CD8-positive, alpha-beta memory T cell (primary cell): ENCODE measurements around the gene PALS2. TPM values are rescaled to one million over a fixed set of nuclear protein-coding genes. Genes with fewer than 3 reads are reported as not detected.

Source experiments
- CTCF ChIA-PET: fragments of 350-600 bp; sonication (Branson Sonifier 250); formaldehyde crosslinking; loops from one replicate; lab custom pipeline; 2021; ENCODE audit warnings: antibody characterized with exemption; lab: Charles Lee
- POLR2A ChIA-PET: fragments of 350-600 bp; sonication (Branson Sonifier 250); formaldehyde crosslinking; loops from one replicate; lab custom pipeline; 2021; ENCODE audit warnings: antibody characterized with exemption; lab: Charles Lee
- DNase-seq, 5 donors: peaks; one replicate each; pipeline versions ENCODE4 v3.0.0 to v3.0.0-alpha.2; 2020 to 2022; ENCODE audit warnings: mixed read lengths in 1 of 5
- H3K27ac ChIP-seq: one replicate; pipeline ENCODE4 v1.7.0; 2013; ENCODE audit warnings: low read depth, mild to moderate bottlenecking, low read length, moderate library complexity
- H3K27me3 ChIP-seq: 2 replicates; pipeline ENCODE4 v1.7.0; 2013; ENCODE audit warnings: low read length, mild to moderate bottlenecking; ENCODE audit not compliant: insufficient read depth, poor library complexity, severe bottlenecking
- H3K36me3 ChIP-seq: 2 replicates; pipeline ENCODE4 v1.7.0; 2013; ENCODE audit warnings: mild to moderate bottlenecking, low read length, moderate library complexity; ENCODE audit not compliant: insufficient read depth
- H3K4me1 ChIP-seq: 2 replicates; pipeline ENCODE4 v1.7.0; 2013; ENCODE audit warnings: mild to moderate bottlenecking, low read length, moderate library complexity; ENCODE audit not compliant: insufficient read depth
- H3K4me3 ChIP-seq: 2 replicates; pipeline ENCODE4 v1.7.0; 2013; ENCODE audit warnings: mild to moderate bottlenecking, low read length
- H3K9me3 ChIP-seq: 2 replicates; pipeline ENCODE4 v1.7.0; 2013; ENCODE audit warnings: mild to moderate bottlenecking, low read length
- H3K27ac Mint-ChIP-seq, 8 donors: one replicate each; pipeline ENCODE4 v1.8.0; 2020 to 2021; ENCODE audit warnings: mixed read lengths in 8 of 8, mild to moderate bottlenecking in 6 of 8, inconsistent platforms in 3 of 8, moderate library complexity in 3 of 8
- H3K27me3 Mint-ChIP-seq, 2 donors: one replicate each; pipeline ENCODE4 v1.8.0; 2020 to 2021; ENCODE audit warnings: mixed read lengths in 2 of 2, mild to moderate bottlenecking in 1 of 2, moderate library complexity in 1 of 2
- H3K36me3 Mint-ChIP-seq, 3 donors: one replicate each; pipeline ENCODE4 v1.8.0; 2020 to 2021; ENCODE audit warnings: mixed read lengths in 3 of 3, inconsistent platforms in 1 of 3, mild to moderate bottlenecking in 1 of 3
- H3K4me1 Mint-ChIP-seq, 3 donors: one replicate each; pipeline ENCODE4 v1.8.0; 2020 to 2021; ENCODE audit warnings: mixed read lengths in 3 of 3, inconsistent platforms in 1 of 3, mild to moderate bottlenecking in 1 of 3
- H3K4me3 Mint-ChIP-seq, 7 donors: one replicate each; pipeline ENCODE4 v1.8.0; 2020 to 2021; ENCODE audit warnings: mixed read lengths in 7 of 7, mild to moderate bottlenecking in 6 of 7, moderate library complexity in 4 of 7, inconsistent platforms in 2 of 7
- H3K9me3 Mint-ChIP-seq, 5 donors: one replicate each; pipeline ENCODE4 v1.8.0; 2020 to 2022; ENCODE audit warnings: mixed read lengths in 5 of 5, mild to moderate bottlenecking in 3 of 5, moderate library complexity in 2 of 5, inconsistent platforms in 1 of 5
- polyA plus RNA-seq: library from polyadenylated mRNA; unstranded; fragments of 300-500 nt; fragmentation: Illumina TruSeq; gene quantifications from one replicate; pipeline ENCODE4 v1.2.3, GENCODE V29; 2021
- total RNA-seq, 2 experiments: library from RNA; stranded (reverse); gene quantifications; one replicate each; pipeline ENCODE4 v1.2.3, GENCODE V29; 2021

Gene PALS2
- total and polyA plus RNA-seq, 3 experiments from 2014 or later: 14.8 to 38.2 (median 36.6) TPM

DNA sequence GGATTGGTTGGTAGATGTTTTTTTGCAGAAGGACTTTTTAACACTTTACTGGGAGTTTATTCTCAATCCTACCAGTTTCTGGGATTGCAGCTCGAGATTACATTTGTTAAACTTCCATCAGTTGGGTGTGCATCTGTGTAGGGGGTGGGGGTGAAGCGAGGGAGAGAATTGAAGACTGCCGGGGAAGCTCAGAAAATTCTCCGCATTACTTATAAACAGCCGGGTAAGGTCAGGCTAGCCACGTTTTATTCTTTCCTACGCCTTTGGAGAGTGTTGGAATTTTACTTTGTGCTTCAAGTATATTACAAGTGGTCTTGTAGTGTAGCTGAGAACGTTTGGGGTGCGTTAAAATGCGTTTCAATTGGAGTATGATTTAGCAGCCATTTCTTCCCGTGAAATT lies 1.1 kb downstream of the PALS2 start:
- no peaks in the 10 kb centered on the region for H3K27me3 Mint-ChIP-seq
- ChIA-PET CTCF (interaction anchor here (1.2 to 1.4 kb wide), 2 partner anchors 12 to 13 kb away, joined by 3 read pairs; no protein-coding TSS in a partner anchor), POLR2A (no interaction called here)
- H3K27ac ChIP-seq: peak overlapping the region; percentile 52
- H3K27me3 ChIP-seq: no peaks in the 10 kb centered on the region
- H3K4me1 ChIP-seq: peaks cover 34% of the 10 kb centered on the region
- peak overlapping the region; percentile 88 to 97 (median 95) for H3K4me3 Mint-ChIP-seq
- peak overlapping the region; percentile 80 for H3K4me3 ChIP-seq
- no peaks in the 10 kb centered on the region for H3K9me3 Mint-ChIP-seq
- H3K9me3 ChIP-seq: no peaks in the 10 kb centered on the region
- peaks cover 26 to 46% (median 44%) of the 10 kb centered on the region in 3 donors for H3K4me1 Mint-ChIP-seq
- peak overlapping the region; percentile 67 to 97 (median 88) for H3K27ac Mint-ChIP-seq
- DNase-seq: no peak
- peaks cover 0 to 7% (median 0%) of the 10 kb centered on the region in 3 donors for H3K36me3 Mint-ChIP-seq
- H3K36me3 ChIP-seq: no peaks in the 10 kb centered on the region

DNA sequence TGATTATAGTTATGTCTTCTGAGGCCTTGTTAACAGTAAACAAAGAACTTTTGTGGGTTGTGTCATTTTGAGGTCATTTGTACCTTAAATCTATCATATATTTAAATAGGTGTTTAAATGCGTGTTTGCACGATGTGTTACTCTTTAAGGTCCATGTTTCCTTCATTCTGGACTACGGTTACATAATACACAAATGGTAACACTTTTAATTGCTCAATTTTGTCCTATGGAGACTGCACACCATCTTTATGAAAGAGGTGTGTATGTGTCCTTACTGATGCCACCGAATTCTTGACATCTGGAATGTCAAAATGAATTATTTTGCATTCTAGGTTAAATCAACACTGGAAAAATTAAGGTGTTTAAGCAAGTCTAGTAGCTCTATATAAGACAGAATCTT lies 1.7 kb downstream of the PALS2 start:
- peaks cover 0 to 1% of the 10 kb centered on the region in 2 donors for H3K27me3 Mint-ChIP-seq
- no peaks in the 10 kb centered on the region for H3K36me3 ChIP-seq
- H3K27ac ChIP-seq: no peak overlapping the region
- CTCF ChIA-PET: interaction anchor here (1.2 kb wide), 1 partner anchor 12 kb away, joined by 3 read pairs; no protein-coding TSS in a partner anchor
- peak overlapping the region; percentile 80 for H3K4me3 ChIP-seq
- no peaks in the 10 kb centered on the region for H3K9me3 Mint-ChIP-seq
- H3K4me3 Mint-ChIP-seq: peak overlapping the region; percentile 88 to 97 (median 95)
- no peaks in the 10 kb centered on the region for H3K9me3 ChIP-seq
- H3K4me1 Mint-ChIP-seq: peaks cover 26 to 49% (median 45%) of the 10 kb centered on the region in 3 donors
- POLR2A ChIA-PET: interaction anchor here (0.5 kb wide), 1 partner anchor 1470 kb away, joined by 5 read pairs; no protein-coding TSS in a partner anchor
- DNase-seq: no peak
- H3K27me3 ChIP-seq: no peaks in the 10 kb centered on the region
- peaks cover 0 to 7% (median 0%) of the 10 kb centered on the region in 3 donors for H3K36me3 Mint-ChIP-seq
- H3K27ac Mint-ChIP-seq: peak overlapping the region in 4 of 8 donors; percentile 26 to 90 (median 80)
- H3K4me1 ChIP-seq: peaks cover 34% of the 10 kb centered on the region

DNA sequence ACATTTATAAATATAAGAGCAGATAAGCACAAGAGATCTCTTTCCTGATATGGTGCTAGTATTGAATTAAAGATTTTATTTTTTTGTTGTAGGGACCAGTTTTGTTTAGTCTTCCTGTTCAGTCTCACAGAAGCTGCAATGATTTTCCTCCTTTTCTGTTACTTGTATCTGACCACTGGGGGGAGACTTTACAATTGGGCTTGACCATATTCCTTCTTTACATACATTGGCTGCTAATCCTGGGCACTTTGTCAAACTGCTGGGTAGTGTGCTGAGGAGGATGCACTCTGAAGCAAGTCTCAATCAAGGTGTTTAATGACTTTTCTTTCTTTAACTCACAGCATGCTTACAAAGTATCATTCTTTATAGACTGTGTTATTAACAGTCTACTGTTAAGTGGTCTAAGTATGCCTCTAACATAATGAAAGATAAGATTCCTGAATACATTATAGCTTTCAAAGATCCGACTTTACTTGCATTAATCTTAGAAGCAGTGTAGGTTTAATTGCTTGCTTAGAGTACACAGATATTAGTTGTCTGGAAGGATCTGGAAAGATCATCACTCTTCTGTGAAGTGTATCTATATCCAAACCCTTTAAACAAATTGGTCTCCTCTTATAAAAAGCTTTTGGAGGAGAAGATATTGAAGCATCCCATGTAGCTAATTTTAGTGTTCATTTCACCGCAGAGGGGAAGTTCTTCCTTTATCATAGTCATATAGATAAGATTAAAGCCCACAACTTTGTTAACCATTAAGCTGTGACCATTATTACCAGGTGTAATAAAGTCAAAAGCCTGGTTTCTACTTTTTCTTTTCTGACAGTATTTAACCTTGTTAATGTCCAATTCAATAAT lies 3.1 kb downstream of the PALS2 start:
- Mint-ChIP-seq H3K27me3 (peaks cover 0 to 1% of the 10 kb centered on the region in 2 donors), H3K36me3 (peaks cover 0 to 7% (median 0%) of the 10 kb centered on the region in 3 donors), H3K4me3 (peak overlapping the region in 4 of 7 donors; percentile 12 to 58 (median 40)), H3K4me1 (peaks cover 28 to 49% (median 47%) of the 10 kb centered on the region in 3 donors), H3K27ac (peak overlapping the region in 1 of 8 donors; percentile 9), H3K9me3 (no peaks in the 10 kb centered on the region)
- Histone ChIP-seq H3K4me3 (no peak overlapping the region), H3K4me1 (peaks cover 34% of the 10 kb centered on the region), H3K27me3 (no peaks in the 10 kb centered on the region), H3K36me3 (no peaks in the 10 kb centered on the region), H3K27ac (no peak overlapping the region), H3K9me3 (no peaks in the 10 kb centered on the region)
- CTCF ChIA-PET: interaction anchor here (1.4 kb wide), 1 partner anchor 14 kb away, joined by 5 read pairs; no protein-coding TSS in a partner anchor
- DNase-seq: peak in 1 of 5 donors; percentile 7
- POLR2A ChIA-PET: no interaction called here

DNA sequence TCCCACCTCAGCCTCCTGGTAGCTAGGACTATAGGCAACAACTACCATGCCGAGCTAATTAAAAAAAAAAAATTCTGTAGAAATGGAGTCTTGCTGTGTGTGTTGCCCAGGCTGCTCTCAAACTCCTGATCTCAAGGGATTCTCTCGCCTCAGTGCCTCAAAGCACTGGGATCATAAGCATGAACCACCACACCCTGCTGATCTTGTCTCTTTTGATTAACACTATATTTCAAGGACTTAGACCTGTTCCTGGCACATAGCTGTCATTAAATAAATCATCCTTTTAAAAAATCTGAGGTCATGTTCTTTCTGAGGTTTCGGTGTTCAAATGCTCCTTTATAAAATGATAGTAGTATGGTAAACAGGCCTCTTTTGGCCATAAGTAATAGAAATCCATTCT lies 4.8 kb downstream of the PALS2 start:
- H3K27ac ChIP-seq: no peak overlapping the region
- no peak for DNase-seq
- Mint-ChIP-seq H3K36me3 (peaks cover 0 to 5% (median 0%) of the 10 kb centered on the region in 3 donors), H3K27ac (peak overlapping the region in 1 of 8 donors; percentile 21), H3K9me3 (no peaks in the 10 kb centered on the region), H3K4me1 (peaks cover 17 to 38% (median 38%) of the 10 kb centered on the region in 3 donors), H3K27me3 (peaks cover 0 to 1% of the 10 kb centered on the region in 2 donors), H3K4me3 (no peak overlapping the region)
- no peaks in the 10 kb centered on the region for H3K27me3 ChIP-seq
- no peaks in the 10 kb centered on the region for H3K9me3 ChIP-seq
- POLR2A ChIA-PET: no interaction called here
- CTCF ChIA-PET: no interaction called here
- H3K4me1 ChIP-seq: peaks cover 24% of the 10 kb centered on the region
- no peak overlapping the region for H3K4me3 ChIP-seq
- H3K36me3 ChIP-seq: no peaks in the 10 kb centered on the region

DNA sequence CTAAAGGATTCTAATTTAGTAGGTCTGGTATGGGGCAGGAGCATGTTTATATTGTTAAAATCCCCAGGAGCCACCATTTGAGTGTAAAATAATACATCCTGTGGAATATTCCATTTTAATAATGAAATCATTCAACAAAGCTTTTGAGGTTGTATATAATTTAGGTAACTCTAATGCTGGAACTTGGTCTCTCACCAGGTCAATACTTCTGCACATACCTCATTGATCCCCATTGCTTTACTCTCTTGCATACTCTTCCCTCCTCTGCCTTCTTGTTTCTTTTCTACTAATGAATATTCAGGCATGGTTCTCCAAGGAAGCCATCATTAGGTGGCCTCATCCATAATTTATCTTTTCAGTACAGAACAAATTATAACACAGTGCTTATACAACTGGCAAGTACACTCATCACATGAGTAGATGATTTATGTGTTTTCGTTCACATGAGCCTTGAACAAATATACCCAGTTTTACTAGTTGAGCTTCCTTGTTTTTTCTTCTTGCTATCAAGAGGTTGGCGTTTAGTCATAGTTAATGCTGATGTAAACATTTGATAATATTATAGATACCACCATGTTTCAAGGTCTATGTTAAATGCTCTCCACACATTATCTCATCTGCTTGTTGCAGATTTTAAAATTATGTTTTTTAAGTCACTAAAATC lies 7.2 kb downstream of the PALS2 start:
- H3K4me1 Mint-ChIP-seq: peaks cover 10 to 26% (median 25%) of the 10 kb centered on the region in 3 donors
- CTCF ChIA-PET: no interaction called here

DNA sequence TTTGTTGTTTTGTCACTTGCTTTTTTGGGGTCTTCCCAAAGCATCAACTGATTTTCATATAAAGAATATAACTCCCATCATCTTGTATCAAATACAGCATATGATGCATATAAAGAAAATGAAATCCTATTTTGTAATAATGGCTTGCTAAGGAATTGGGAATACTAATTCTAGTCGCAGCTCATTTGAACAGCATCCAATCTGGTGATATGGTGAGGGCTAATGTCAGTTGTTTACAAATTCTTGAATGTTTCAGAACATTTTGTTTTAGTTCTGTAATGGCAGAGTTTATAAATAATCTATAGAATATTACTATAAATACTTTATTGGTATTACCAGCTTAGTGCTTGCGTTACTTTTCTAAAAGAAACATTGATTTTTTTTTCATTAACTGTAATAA lies 8.9 kb downstream of the PALS2 start:
- Histone ChIP-seq H3K36me3 (no peaks in the 10 kb centered on the region), H3K27me3 (no peaks in the 10 kb centered on the region), H3K9me3 (no peaks in the 10 kb centered on the region), H3K27ac (no peak overlapping the region), H3K4me1 (peaks cover 4% of the 10 kb centered on the region), H3K4me3 (no peak overlapping the region)
- ChIA-PET POLR2A (no interaction called here), CTCF (no interaction called here)
- DNase-seq: no peak
- H3K9me3 Mint-ChIP-seq: no peaks in the 10 kb centered on the region
- no peak overlapping the region for H3K4me3 Mint-ChIP-seq
- H3K4me1 Mint-ChIP-seq: peaks cover 4 to 21% (median 15%) of the 10 kb centered on the region in 3 donors
- H3K36me3 Mint-ChIP-seq: peaks cover 0 to 6% (median 2%) of the 10 kb centered on the region in 3 donors
- peaks cover 0 to 1% of the 10 kb centered on the region in 2 donors for H3K27me3 Mint-ChIP-seq
- H3K27ac Mint-ChIP-seq: no peak overlapping the region

More for the DNA sequence above, 7.2 kb downstream of the PALS2 start:
- H3K27me3 Mint-ChIP-seq: peaks cover 0 to 1% of the 10 kb centered on the region in 2 donors
- POLR2A ChIA-PET: interaction anchor here (1.1 kb wide), 1 partner anchor 8 kb away, joined by 5 read pairs; the partner anchor contains the start of gene PALS2
- no peak overlapping the region for H3K27ac ChIP-seq
- no peaks in the 10 kb centered on the region for H3K9me3 Mint-ChIP-seq
- H3K4me1 ChIP-seq: peaks cover 11% of the 10 kb centered on the region
- DNase-seq: no peak
- no peaks in the 10 kb centered on the region for H3K27me3 ChIP-seq
- H3K36me3 Mint-ChIP-seq: peaks cover 0 to 2% (median 0%) of the 10 kb centered on the region in 3 donors
- H3K36me3 ChIP-seq: no peaks in the 10 kb centered on the region
- H3K4me3 Mint-ChIP-seq: peak overlapping the region in 1 of 7 donors; percentile 5
- H3K9me3 ChIP-seq: no peaks in the 10 kb centered on the region
- no peak overlapping the region for H3K27ac Mint-ChIP-seq
- no peak overlapping the region for H3K4me3 ChIP-seq

DNA sequence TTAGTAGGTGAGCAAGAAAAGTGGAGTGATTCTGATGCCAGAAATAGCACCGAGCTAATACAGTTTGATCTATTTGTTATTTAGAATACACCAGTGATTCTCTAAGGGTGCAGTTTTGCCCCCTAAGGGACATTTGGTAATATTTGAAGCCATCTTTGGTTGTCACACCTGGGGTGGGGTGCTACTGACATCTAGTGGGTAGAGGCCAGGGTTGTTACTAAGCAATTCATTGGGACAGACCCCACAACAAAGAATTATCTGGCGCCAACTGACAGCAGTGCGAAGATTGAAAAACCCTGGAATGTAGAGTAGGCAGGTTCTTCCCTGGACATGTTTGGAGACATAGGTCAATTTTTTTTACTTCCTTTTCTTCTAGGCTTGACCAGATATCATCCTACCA lies 14.6 kb downstream of the PALS2 start:
- Histone ChIP-seq H3K9me3 (no peaks in the 10 kb centered on the region), H3K4me1 (no peaks in the 10 kb centered on the region), H3K27me3 (no peaks in the 10 kb centered on the region), H3K4me3 (no peak overlapping the region), H3K27ac (no peak overlapping the region), H3K36me3 (no peaks in the 10 kb centered on the region)
- H3K27ac Mint-ChIP-seq: peak overlapping the region in 2 of 8 donors; percentile 4 to 49
- POLR2A ChIA-PET: no interaction called here
- no peaks in the 10 kb centered on the region for H3K27me3 Mint-ChIP-seq
- peaks cover 0 to 6% (median 5%) of the 10 kb centered on the region in 3 donors for H3K36me3 Mint-ChIP-seq
- no peak overlapping the region for H3K4me3 Mint-ChIP-seq
- peak; percentile 35 to 74 (median 51) for DNase-seq
- H3K9me3 Mint-ChIP-seq: no peaks in the 10 kb centered on the region
- H3K4me1 Mint-ChIP-seq: peaks cover 2 to 12% (median 5%) of the 10 kb centered on the region in 3 donors
- CTCF ChIA-PET: interaction anchor here (1.4 to 1.7 kb wide), 2 partner anchors 14 to 891 kb away, joined by 3 to 4 read pairs; no protein-coding TSS in a partner anchor
